Fibroblast of the aortic adventitia (primary cell): ENCODE results near the gene FCN2. TPM values are rescaled to one million over a fixed set of nuclear protein-coding genes. Genes with fewer than 3 reads are reported as not detected.

ENCODE experiments used
- DNase-seq: peaks from one replicate; pipeline ENCODE4 v3.0.0-alpha.2; 2010; ENCODE audit warnings: low read depth
- H3K4me3 ChIP-seq: 2 replicates; pipeline ENCODE4 v1.5.1; 2011; ENCODE audit warnings: low read depth, mild to moderate bottlenecking, control low read depth, low read length, moderate library complexity
- total RNA-seq: library from RNA; depleted of rRNA; stranded (reverse); fragments of >200 nt; gene quantifications from 2 replicates; pipeline ENCODE4 v1.2.3, GENCODE V29; 2012; ENCODE audit warnings: low replicate concordance
- TF ChIP-seq, protein P1 (sequence below): IDR thresholded peaks from 2 replicates; pipeline ENCODE4 v1.5.1; 2011; ENCODE audit warnings: mild to moderate bottlenecking, low read length, control low read depth, inconsistent platforms; ENCODE audit not compliant: insufficient read depth

FCN2 gene
- total RNA-seq, 1 donor = not detected

DNA sequence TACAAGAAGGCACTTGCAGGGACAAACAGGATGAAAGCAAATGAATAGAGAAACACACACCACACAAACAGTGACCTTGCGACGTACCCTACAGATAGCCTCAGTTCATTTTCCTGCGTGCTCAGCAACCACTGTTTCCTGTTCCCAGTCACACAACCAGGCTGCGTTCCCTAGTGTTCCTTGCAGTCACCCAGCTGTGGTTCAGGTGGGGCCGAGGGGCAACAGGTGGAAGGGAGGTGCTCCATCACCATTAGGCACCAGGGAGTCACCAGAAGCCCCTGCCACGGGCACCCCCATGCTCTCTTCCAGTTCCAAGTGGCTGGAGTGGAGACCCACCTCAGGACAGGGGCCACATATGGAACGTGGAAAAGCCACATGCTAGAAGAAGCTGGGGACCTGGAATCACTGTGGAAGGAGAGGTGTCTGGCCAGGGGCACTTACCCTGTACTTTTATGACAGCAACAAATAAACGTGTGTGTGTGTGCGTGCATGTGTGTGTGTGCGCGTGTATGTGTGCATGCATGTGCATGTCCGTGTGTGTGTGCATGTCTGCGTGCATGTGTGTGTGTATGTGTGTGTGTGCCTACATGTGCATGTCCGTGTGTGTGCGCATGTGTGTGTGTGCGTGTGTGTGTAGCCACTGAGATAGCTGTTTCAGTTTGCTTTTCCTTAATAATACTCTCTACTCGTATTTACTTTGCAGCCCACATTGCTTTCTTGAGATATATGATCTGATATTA is 18.8 kb upstream of the FCN2 start:
- no peak for DNase-seq
- no peak overlapping the region for H3K4me3 ChIP-seq
- TF ChIP-seq, protein P1, sequence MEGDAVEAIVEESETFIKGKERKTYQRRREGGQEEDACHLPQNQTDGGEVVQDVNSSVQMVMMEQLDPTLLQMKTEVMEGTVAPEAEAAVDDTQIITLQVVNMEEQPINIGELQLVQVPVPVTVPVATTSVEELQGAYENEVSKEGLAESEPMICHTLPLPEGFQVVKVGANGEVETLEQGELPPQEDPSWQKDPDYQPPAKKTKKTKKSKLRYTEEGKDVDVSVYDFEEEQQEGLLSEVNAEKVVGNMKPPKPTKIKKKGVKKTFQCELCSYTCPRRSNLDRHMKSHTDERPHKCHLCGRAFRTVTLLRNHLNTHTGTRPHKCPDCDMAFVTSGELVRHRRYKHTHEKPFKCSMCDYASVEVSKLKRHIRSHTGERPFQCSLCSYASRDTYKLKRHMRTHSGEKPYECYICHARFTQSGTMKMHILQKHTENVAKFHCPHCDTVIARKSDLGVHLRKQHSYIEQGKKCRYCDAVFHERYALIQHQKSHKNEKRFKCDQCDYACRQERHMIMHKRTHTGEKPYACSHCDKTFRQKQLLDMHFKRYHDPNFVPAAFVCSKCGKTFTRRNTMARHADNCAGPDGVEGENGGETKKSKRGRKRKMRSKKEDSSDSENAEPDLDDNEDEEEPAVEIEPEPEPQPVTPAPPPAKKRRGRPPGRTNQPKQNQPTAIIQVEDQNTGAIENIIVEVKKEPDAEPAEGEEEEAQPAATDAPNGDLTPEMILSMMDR = no peak

DNA sequence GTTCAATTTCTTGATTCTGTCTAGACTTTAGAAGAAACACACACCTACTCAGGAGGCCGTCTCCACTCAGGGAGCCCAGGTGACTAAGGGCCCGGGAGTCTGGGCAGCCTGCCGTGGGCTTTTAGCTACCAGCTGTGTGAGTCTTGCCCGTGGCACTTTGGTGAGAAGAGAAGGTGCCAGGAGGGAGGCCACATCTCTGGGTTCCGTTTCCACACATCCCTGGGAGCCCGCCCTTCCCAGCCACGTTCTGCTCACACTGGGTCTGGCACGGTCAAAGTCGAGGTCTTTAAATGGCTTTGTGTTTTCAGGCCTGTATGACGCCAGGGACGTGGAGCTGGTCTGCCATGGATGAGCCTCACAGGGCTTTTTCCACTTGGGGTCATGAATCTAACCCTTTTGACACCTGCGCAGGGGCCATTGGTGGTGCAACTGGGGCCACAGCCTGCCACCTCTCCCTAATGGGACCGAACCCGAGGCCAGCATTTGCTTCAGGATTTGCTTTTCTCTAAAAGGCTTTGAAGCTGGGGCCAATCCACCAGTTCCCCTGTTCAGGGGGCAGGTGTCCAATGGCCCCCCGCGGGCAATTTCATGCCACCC is 17.2 kb upstream of the FCN2 start:
- H3K4me3 ChIP-seq = no peak overlapping the region
- TF ChIP-seq, protein P1 = no peak
- DNase-seq = no peak

DNA sequence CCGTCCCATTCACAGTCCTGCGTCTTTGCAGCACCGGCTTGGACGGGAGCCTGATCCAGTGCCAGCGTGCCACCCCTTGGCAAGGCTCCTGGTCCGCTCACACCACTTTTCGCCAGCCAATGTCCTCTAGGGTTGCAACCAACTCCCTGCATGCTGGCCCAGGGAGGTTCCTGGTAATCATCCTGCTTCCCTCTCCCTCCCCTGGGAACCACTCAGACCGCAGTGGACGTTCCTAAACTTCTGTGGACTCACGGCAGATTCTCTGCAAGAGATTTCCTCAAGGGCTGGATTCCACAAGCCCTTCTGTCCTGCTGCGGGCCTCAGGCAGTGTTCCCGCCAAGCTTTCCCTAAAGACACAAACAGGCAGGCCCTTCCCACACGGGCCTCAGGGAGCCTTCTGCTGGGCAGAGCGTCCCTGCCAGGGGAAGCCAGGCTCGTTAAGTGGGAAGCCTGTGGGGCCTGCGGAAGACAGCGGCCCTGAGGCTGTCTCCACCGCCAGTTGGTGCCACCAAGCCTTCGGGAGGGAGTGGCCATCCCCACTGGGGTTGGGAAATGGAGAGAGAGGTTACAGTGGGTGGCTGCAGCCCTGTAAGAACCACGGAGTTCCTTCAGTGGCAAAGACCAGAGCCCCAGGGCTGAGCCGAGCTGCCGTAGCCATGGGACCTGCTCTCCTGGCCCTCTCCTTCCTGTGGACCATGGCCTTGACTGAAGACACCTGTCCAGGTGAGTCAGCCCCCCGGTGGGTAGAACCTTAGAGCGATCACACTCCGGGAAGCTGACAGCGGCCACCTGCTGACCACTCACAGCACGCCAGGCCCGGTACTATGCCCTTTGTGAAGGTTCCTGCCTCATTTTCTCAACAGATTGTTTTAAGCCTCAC is 16.4 kb upstream of the FCN2 start:
- TF ChIP-seq, protein P1 = no peak
- no peak for DNase-seq
- H3K4me3 ChIP-seq = no peak overlapping the region

DNA sequence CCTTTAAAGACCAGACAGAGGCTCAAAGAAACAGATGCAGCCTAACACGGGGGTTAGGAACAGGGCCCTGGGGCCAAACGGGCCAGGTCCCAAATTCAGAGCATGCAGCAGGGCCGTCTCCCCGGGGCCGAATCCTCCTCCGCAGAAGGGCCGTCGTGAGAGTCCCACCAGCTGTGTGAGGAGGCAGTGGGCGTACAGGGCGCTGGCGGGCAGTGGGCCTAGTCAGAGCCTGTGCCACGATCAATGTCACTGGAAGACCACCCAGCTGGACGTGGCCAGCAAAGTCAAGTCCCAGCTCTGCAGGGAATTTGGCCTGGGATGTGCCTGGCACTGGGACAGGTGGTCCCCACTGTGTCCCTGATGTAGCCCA is 15.8 kb upstream of the FCN2 start:
- H3K4me3 ChIP-seq = no peak overlapping the region
- TF ChIP-seq, protein P1 = no peak
- DNase-seq = no peak

DNA sequence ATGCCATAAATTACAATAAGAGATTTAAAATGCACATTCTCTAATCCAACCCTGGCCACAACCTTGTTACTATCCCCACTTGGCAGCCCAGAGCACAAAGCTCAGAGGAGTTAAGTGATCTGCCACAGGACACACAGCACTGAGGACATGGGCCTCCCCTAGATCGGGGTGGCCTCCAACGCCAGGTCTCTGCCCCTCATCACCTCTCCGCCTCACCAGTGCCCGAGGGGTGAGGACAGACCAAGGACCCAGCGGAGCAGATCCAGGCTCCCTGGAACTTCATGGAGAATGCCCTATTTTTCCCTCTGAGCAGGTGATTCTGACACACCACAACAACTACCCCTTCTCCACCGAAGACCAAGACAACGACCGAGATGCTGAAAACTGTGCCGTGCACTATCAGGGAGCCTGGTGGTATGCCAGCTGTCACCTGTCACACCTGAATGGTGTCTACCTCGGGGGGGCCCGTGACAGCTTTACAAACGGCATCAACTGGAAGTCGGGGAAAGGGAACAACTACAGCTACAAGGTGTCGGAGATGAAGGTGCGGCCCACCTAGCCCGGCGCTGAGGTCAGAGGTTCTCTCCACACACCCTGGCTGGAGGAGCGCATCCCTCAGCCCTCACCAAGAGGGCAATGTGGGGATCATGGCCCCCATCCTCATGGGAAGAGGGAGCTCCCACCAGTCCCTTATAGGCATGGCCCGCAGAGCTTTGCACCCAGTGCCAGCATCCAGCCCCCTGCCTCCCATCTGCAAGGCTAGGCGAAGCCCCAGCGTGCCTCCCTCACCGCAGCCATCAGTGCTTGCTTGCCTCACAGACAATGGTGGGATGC is 12.5 kb upstream of the FCN2 start:
- TF ChIP-seq, protein P1 = no peak
- DNase-seq = no peak
- no peak overlapping the region for H3K4me3 ChIP-seq
